ENCODE measurements around the gene KIFAP3.

DNA sequence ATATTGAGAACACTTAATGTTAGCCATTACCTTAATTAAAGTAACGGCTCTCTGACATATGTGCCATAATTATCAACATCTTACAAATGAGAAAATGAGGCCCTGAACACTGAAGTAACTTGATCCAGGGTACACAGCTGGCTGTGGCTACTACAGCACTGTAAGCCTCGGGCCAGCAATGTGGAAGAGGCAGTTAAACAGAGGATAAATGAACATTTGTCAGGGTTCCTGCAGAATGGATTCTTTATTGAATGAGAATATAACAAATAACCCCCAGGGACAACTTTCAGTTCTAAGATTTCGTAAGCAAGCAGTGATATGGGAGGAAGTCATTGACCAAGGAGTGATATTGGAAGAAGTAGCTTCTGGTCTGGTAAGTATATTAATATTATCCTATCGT, 110.3 kb downstream of the KIFAP3 start:
- no peak for TF ChIP-seq EZH2phosphoT487 (conservative IDR thresholded peaks at IDR 0.05; ENCODE audit: low read length)
- TF ChIP-seq, protein P1, sequence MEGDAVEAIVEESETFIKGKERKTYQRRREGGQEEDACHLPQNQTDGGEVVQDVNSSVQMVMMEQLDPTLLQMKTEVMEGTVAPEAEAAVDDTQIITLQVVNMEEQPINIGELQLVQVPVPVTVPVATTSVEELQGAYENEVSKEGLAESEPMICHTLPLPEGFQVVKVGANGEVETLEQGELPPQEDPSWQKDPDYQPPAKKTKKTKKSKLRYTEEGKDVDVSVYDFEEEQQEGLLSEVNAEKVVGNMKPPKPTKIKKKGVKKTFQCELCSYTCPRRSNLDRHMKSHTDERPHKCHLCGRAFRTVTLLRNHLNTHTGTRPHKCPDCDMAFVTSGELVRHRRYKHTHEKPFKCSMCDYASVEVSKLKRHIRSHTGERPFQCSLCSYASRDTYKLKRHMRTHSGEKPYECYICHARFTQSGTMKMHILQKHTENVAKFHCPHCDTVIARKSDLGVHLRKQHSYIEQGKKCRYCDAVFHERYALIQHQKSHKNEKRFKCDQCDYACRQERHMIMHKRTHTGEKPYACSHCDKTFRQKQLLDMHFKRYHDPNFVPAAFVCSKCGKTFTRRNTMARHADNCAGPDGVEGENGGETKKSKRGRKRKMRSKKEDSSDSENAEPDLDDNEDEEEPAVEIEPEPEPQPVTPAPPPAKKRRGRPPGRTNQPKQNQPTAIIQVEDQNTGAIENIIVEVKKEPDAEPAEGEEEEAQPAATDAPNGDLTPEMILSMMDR (IDR thresholded peaks at IDR 0.05; ENCODE audit: insufficient read depth, low read length, poor library complexity, severe bottlenecking), result no peak

Data from SU-DHL-6 (cell line).